HG03045 (cell line): ENCODE data around the gene MAN2B2.
"Not testable (repeated sequence)": the region's sequence is repeated elsewhere in the genome, so short reads cannot be mapped to it uniquely, and the experiment has no call there.

Experiments
- ATAC-seq: cut with Tn5 transposase; IDR thresholded peaks from one replicate; pipeline ENCODE4 v1.9.1; 2021; ENCODE audit warnings: mild to moderate bottlenecking, moderate library complexity; ENCODE audit not compliant: unreplicated experiment

MAN2B2 gene

DNA sequence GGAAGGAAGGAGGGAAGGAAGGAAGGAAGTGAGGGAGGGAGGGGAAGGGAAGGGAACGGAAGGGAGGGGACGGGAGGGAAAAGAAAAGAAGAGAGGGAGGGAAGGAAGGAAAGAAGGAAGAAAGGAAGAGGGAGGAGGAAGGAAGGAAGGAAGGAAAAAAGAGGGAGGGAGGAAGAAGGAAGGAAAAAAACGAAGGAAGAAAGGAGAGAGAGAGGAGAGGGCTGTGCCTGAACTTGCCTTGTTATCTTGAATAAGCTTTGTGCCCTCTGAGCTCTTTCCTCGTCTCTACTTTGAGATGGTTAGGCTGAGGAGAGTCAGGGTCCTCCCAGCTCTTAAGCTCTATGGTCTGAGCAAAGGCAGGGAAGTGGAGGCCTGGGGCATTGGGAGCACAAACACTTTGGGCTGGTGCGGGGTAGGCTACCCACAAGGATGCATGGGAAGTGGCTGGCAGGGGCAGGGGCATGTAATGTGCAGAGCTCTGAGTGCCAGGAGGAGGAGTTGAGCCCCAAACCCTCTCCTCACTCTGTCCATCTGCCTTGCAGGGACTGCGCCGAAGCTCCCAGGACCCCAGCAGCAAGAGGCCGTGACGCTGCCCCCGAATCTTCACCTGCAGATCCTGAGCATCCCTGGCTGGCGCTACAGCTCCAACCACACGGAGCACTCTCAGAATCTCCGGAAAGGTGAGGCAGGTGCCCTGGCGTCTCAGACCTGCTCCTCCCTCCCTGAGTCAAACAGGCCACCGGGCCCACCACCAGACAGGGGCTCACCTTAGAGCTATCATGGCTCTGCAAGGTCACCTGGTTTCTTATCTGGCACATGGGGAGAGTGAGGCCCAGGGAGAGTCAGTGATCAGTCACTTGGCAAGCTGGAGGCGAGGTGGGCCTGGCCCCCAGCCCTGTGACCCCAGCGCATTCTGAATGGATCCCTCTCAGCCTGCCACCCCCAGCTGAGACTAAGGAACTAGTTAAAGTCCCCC, 39.0 kb downstream of the MAN2B2 start:
- no peak for ATAC-seq

DNA sequence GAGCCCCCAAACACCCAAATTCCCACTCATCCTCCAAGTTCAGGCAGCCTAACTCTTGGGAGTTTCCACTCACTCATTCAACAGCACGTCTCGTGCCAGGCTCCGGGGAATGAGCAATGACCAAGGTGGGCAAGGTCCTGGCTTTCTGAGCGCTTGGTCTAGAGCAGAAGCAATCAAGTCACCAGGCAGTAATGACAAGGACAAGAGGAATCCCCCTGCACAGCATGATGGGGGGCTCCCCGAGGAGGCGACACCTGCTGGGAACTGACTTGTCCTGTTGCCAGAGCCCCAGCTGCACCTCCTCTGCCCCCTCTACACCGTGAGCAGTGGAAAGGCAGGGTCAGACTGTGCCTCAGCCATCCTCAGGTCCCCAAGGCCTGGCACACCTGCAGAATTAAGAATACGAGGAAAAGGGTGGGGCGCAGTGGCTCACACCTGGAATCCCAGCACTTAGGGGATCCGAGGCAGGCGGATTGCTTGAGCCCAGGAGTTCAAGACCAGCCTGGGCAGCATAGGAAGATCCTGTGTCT, 39.8 kb downstream of the MAN2B2 start:
- ATAC-seq, result no peak

DNA sequence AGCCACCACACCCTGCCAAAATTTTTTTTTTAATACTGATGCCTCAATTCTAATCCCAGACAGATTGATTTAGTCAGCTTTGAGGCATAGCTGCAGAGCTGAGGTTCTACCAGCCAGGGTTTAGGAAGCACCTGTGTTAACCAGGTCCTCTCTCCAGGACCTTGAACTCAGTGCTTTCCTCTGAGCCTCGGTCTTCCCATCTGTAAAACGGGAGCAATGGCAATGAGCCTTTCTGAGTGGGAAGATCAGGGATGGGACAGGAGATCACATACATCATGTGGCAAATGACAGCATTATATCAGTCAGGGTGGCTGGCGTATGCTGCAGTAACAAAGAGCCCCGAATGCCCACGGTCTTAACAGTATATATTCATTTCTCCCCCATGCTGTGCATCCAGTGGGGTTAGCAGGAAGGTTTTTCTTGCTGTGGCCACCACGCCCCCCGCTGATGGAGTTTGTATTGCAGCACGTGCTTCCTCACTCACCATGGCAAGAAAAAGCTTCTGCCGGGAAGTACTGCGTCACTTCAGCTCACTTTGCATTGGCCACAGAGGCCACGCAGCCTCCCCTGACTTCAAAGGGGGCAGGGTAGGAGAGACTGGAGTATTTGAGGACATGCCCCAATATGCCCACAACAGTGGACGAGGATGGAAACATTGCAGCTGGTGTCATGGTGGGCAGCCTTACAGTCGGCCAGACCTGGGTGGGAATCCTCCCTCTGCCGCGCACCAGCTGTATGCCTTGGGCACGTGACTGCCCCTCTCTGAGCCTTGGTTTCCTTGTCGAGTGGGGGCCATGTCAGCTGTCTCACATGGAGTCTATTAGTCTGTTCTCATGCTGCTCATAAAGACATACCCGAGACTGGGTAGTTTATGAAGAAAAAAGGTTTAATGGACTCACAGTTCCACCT, 41.4 kb downstream of the MAN2B2 start:
- no peak for ATAC-seq

DNA sequence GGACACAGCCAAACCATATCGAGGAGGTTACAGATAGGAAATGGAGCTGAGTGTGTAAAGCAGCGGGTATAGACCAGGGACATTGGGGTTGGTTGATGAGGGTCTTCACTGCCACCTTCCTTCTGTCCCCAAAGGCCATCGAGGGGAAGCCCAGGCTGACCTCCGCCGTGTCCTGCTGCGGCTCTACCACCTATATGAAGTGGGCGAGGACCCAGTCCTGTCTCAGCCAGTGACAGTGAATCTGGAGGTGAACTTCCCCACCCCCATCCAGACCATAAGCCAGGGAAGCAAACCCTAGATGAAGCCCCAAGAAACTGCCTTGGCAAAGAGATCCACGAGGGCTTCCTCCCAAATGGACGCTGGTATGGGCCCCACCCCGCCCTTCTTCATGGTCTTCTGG, 42.3 kb downstream of the MAN2B2 start:
- no peak for ATAC-seq

DNA sequence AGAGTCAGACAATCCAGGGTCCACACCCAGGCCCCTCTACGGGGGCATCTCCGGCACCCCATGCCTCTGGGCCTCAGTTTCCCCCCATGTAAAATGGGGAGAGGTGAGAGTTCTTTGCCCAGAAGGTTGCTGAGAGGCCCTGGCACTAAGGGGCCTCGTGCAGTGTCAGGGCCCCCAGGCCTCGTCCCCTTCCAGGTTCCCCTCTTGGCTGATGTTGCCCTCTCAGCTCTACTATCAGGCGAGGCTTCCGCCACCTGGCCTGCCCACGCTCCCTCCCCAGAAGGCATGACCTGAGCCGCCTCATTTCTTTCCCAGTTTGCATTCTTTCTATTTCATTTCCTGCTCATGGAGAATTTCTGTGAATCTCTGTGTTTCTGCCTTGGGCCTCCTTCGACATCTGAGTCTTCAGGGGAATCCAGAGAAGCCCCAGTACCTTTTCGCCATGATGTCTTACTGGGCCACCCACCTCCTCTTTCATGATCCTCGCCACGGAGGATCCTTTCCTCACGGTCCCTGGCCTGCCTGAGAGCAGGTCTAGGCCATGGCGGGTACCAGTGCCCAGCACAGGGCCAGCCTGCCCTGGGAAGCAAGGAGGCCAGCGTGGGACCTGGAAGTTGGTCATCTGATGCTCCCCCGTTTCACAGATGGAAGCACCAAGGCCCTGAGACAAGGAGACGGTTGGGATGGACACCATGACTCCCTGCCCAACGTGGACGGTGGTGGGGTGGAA, 43.6 kb downstream of the MAN2B2 start:
- no peak for ATAC-seq

DNA sequence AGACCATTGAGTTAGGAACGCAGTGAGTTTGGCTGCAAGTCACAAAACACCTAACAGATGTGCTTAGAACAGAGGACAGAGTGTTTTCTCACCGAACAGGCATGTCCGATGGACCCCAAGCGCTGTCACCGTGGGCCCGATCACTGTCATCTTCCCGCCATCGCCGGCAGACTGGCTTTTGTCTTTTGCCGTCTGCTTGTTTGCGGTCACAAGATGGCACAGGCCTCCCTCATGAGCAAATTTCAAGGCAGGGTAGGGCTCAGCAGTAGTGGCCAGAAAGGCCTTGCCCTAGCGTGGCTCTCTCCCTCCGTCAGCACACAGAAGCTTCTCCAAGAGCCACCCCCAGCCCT, 44.1 kb downstream of the MAN2B2 start:
- no peak for ATAC-seq

DNA sequence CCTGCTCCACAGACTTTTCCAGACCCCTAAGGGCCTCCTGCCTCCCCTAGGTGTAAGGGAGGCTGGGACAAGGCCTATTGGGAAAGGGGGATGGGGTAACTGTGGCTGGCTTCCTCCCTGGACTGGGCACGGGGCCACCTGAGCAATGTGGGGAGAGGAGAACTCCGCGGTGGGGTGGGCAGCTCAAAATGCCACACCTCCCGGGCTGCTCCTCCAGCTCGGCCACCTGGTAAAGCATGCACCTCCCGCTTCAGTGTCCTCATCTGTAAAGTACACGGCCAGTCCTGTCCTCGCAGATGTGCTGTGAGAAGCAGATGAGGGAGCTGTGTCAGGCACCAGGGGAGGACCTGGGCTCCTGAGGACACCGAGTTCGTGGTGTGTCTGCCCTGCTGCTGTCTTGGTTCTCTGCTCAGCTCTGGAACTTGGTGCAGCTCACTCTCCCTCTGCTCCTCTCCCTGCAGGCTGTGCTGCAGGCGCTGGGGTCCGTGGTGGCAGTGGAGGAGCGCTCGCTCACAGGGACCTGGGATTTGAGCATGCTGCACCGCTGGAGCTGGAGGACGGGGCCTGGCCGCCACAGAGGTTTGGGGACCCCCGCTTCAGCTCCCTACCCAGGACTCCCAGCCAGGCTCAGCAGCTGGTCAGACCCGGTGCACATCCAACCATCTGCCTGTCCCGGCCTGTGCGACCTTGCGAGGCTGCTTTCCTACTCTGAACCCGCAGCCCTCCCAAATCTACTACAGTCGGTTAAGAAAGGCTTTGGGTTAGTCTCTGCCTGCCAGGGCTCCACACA, 44.7 kb downstream of the MAN2B2 start:
- ATAC-seq, result no peak

DNA sequence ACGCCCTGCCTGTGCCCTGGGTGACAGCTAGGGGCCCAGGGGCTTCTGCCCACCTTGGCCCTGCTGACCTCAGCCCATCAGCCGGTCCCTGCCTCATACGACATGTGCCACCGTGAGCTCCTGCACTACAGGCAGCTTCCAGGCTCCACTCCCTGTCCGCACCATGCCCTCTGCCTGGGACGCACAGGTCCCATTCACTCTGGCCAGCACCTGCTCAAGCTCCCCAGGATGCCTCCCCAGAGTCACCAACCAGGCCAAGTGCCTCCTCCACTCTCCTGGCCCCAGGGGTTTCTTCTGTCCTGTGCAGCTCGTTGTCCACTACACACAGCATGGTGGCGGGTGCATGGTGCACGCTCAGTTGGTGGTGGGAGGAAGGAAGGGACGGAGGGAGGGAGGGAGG, 45.3 kb downstream of the MAN2B2 start:
- no peak for ATAC-seq

DNA sequence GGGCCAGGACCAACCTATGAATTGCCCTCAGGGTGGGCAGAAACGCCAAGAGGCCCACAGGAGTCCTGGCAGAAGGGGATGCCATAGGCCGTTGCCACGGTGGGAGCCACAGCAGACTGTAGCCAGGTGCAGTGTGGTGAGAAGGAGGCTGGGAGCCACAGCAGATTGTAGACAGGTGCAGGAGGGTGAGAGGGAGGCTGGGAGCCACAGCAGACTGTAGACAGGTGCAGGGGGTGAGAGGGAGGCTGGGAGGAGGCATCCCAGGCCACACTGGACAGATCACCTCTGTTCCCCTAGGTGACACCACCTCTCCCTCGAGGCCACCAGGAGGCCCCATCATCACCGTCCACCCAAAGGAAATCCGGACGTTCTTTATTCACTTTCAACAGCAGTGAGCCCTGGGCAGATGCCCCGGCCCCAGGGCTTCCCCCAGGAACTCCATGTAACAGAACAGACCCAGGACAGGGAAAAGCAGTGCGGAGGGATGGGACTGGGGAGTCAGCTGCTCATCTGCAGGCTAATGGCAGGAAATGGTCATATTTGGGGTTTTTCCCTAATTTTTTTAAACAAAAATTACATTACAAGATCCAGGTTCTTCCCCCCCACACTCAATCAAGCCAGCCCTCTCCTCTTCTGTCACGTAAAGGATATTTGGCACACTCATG, 46.0 kb downstream of the MAN2B2 start:
- no peak for ATAC-seq

DNA sequence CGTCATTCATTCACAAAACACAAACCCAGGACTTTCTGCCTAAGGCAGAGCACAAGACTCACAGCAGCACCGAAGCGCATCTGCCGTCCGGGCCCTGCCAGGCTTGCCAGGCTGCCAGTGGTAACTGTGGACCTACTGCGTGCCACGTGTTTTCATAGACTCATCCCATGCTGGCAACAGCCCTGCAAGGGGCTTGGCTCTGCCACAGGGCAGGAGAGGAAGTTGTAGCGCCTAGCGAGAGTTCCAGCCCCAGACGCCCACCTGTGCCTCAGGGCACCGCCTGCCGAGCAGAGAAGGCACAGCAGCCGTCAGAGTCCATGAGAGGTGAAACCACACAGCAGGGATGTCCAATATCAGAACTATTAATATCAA, 46.6 kb downstream of the MAN2B2 start:
- no peak for ATAC-seq

DNA sequence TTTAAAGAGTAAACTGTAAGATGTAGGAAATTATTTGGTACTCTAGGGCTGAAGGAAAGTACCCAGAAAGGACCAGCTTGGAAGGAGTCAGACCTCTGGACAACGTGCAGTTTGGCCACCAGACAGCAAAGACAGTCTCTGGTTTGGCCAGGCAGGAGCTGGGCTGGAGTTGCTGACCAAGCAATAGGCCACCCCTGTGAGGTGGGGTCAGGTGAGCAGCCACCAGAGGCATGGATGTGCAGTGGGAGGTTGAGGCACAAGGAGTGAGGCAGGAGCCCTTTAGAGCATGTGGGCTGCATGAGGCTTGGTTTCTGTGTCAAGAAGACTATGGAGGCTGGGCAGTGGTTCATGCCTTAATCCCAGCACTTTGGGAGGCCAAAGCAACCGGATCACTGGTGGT, 47.8 kb downstream of the MAN2B2 start:
- no peak for ATAC-seq

DNA sequence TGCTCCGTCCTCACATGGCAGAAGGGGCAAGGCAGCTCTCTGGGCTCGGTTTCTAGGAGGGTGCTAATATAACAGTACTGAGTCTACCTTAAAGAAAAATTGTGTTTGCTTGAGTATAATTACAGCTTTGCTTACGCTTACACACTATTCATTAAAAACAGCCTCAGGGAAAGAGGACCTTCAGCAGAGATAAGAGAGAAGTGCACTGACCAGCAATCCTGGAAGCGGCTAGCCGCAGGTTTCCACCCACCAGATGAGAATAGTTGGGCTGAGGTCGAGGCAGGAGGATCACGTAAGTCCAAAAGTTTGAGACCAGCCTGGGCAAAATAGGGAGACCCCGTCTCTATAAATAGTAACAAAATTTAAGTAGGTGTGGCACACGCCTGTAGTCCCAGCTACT, 50.3 kb downstream of the MAN2B2 start:
- ATAC-seq, result no peak

DNA sequence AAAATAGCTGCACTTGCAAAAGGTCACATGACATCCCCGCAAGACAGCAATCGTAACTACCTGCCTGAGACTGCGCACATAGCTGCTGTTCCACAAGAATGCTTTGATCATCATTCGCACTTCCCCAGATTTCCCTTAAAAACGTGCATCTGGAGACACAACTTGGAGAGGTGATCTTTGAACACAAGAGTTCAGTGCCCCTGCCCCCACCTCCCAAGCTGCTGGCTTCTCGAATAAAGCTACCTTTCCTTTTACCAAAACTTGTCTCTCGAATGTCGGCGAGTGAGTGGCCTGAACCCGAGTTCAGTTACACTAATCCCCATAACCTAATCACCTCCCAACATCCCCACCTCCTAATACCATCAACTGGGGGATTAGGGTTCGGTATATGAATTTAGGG, 51.1 kb downstream of the MAN2B2 start:
- ATAC-seq, result no peak

DNA sequence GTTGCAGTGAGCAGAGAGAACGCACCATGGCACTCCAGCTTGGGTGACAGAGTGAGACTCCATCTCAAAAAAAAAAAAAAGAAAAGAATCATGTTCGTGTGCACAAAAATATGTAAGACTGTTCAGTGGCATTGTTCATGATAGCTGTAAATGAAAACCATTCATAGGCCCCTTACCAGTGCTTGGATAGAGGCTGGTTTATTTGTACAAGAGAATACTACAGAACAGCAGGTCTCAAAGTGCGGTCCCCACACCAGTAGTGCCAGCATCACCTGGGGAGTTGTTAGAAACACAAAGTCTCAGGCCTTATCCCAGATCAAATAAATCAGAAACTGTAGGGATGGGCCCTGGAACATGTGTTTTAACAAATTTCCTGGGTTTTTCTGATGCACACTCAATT, 52.8 kb downstream of the MAN2B2 start:
- ATAC-seq, result no peak

DNA sequence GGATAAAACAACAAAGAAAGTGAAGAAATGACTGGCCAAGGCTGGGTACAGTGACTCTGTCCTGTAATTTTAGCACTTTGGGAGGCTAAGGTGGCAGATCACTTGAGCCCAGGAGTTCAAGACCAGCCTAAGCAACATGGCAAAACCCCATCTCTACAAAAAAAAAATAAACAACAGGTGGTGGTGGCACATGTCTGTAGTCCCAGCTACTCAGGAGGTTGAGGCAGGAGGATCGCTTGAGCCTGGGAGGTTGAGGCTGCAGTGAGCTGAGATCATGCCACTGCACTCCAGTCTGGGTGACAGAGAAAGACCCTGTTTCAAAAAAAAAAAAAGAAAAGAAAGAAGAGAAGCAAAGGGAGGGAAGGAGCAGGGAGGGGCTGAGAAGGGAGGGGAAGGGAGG, 53.5 kb downstream of the MAN2B2 start:
- ATAC-seq, result not testable (repeated sequence)

DNA sequence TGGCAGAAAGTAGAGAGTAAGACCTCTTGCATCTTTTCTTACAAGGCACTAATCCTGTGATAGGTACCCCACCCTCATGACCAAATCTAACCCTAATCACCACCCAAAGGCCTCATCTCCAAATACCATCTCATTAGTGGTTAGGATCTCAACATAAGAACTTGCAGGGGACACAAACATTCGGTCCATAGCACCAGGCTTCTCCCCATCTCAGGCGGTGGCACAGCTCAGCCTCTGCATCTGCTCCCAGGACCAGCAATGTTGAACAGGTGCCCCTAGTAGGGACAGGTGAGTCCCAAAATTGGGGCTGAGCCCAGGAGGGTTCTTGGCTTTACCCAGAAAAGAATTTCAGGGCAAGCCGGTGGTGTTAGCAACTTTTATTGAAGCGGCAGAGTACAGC, 57.1 kb downstream of the MAN2B2 start:
- no peak for ATAC-seq

DNA sequence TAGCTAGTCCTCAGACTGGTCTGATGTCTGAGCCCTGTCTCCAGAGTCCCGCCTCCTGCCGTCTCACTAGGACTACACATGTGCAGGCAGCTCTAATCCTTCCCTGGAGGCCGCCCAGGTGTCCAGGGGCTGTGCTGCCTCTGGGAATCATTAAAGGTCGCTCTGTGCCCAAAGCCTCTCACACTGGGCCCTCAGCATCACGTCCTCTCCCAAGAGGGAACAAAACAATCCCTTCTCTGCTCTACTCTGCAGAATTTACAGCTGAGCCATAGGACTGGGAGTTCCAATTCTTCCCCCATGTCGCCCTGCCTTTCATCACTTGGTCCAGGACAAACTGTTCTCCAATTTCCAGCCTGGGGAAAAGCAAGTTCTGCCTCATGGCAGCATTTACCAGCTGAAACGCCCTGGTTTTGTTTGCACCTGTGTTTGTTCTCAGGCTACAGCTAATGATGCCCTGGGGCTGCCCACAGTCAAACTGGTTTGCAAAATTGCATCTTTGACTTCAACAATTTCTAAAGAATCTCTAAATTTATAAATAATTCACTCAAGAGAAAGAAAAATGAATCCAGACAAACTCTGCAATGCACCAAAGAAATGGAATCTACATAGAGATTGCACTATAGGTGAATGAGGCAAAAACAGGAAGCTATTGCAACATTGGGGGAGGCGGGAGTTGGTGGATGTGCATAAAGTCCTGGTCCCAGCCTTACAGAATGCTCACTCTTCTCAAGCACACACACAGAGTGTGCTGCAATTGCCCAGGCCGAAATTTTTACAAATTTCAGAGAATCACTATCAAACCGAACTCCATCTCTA, 58.3 kb downstream of the MAN2B2 start:
- ATAC-seq, result no peak

DNA sequence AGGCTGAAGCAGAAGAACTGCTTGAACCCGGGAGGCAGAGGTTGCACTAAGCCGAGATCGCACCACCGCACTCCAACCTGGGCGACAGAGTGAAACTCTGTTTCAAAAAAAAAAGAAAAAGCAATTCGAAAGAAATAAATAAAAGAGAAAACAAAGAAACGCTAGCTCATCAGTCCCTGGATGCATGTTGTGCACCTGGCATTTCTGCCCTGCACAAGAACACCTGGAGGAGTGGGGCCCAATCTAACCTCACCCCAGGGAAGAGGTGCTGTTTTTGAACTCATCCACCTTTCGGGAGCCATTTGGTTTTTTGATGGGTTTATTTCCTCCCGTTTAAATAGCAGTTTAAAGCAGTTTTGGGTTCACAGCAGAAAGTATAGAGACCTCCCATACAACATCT, 59.8 kb downstream of the MAN2B2 start:
- ATAC-seq, result no peak

DNA sequence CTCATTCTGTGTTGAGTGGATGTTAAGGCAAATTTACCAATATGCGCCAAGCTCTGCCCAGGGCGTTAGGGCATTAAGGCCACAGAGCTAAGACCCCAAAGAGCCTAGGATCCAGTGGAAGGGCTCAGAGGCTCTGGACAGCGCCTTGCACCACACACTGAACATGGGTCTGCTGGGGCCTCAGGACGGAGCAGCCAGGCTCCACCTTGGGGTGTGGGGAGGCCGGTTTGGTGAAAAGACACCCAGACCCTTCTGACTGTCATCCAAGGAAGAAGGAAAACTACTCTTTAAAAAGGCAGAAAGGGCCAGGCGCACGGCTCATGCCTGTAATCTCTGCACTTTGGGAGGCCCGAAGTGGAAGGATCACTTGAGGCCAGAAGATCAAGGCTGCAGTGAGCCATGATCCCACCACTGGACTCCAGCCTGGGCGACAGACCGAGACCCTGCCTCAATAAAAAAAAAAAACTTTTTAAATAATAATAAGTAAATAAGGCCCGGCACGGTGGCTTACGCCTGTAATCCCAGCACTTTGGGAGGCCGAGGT, 64.2 kb downstream of the MAN2B2 start:
- ATAC-seq, result no peak
